HCT116 (cell line): Measurements from ENCODE around the gene SLC39A12. TPM values are rescaled to one million over a fixed set of nuclear protein-coding genes. Genes with fewer than 3 reads are reported as not detected.

Experiments
- ATAC-seq: fragments of 200-7000 bp; cut with Tn5 transposase; 2 replicates; pipeline ENCODE4 v1.9.1; 2020; ENCODE audit warnings: mild to moderate bottlenecking, moderate library complexity
- BruUV-seq: library from RNA; stranded (reverse); fragments of 400-500 nt; replicated peaks from 2 replicates; lab custom pipeline; 2021; lab: Mats Ljungman, UMichigan
- CTCF ChIA-PET: fragments of 300-600 bp; sonication (Branson Sonifier 250); formaldehyde crosslinking; loops from one replicate; lab custom pipeline; 2021; ENCODE audit warnings: antibody characterized with exemption; lab: Charles Lee
- POLR2A ChIA-PET: fragments of 300-600, 350-600 bp; sonication (Branson Sonifier 250); formaldehyde crosslinking; loops from one replicate; lab custom pipeline; 2021; ENCODE audit warnings: antibody characterized with exemption; lab: Charles Lee
- RAD21 ChIA-PET, 2 experiments: fragments of 300-600 bp; sonication (Branson Sonifier 250); formaldehyde crosslinking; loops; one replicate each; lab custom pipeline; 2023; ENCODE audit warnings: low total read pairs in 2 of 2; ENCODE audit not compliant: uncharacterized antibody in 2 of 2, unreplicated experiment in 2 of 2, low non-redundant PET in 1 of 2; lab: Charles Lee
- DNase-seq: peaks from one replicate; pipeline ENCODE4 v3.0.0-alpha.2; 2010; ENCODE audit warnings: low read depth, low spot score
- H2AFZ ChIP-seq: fragments of 200-600 bp; shearing (Covaris generic), sonication (generic); 2 replicates; pipeline ENCODE4 v1.6.1; 2017; ENCODE audit warnings: low read depth, mixed run types, mixed read lengths, antibody characterized with exemption, low read length; ENCODE audit not compliant: poor library complexity, severe bottlenecking
- H3K27ac ChIP-seq: 2 replicates; pipeline ENCODE4 v1.5.1; 2012; ENCODE audit warnings: low read depth, low read length
- H3K27me3 ChIP-seq: fragments of 200-600 bp; sonication (generic); 2 replicates; pipeline ENCODE4 v1.6.1; 2016; ENCODE audit warnings: mixed run types, low read length, mixed read lengths; ENCODE audit not compliant: insufficient read depth
- H3K36me3 ChIP-seq, 2 experiments: fragments of 200-500 bp in 1 of 2; fragments of 200-600 bp in 1 of 2; sonication (Bioruptor generic) in 1 of 2; sonication (generic) in 1 of 2; 2 replicates each; pipeline versions ENCODE4 v1.5.1 to v1.6.1; 2014 to 2016; ENCODE audit warnings: low read length in 2 of 2, inconsistent platforms in 1 of 2, mixed read lengths in 1 of 2, mixed run types in 1 of 2; ENCODE audit not compliant: insufficient read depth in 2 of 2, control insufficient read depth in 1 of 2
- H3K4me1 ChIP-seq, 2 experiments: fragments of 200-600 bp in 1 of 2; sonication (generic) in 1 of 2; 2 replicates each; pipeline versions ENCODE4 v1.5.1 to v1.6.1; 2012 to 2017; ENCODE audit warnings: low read length in 2 of 2, inconsistent platforms in 1 of 2, mild to moderate bottlenecking in 1 of 2, mixed read lengths in 1 of 2, mixed run types in 1 of 2, moderate library complexity in 1 of 2; ENCODE audit not compliant: insufficient read depth in 2 of 2, control insufficient read depth in 1 of 2
- H3K4me2 ChIP-seq: fragments of 200-600 bp; sonication (generic); 2 replicates; pipeline ENCODE4 v1.6.1; 2017; ENCODE audit warnings: mixed run types, low read length, mixed read lengths
- H3K4me3 ChIP-seq, 2 experiments: fragments of 200-600 bp in 1 of 2; sonication (generic) in 1 of 2; replicated peaks in 1 of 2; 2 replicates each; pipeline ENCODE4 v1.5.1; 2011 to 2016; ENCODE audit warnings: low read length in 2 of 2, control low read depth in 1 of 2, low read depth in 1 of 2, mild to moderate bottlenecking in 1 of 2, mixed read lengths in 1 of 2, mixed run types in 1 of 2
- H3K79me2 ChIP-seq: fragments of 200-600 bp; sonication (generic); 2 replicates; pipeline ENCODE4 v1.6.1; 2017; ENCODE audit warnings: mild to moderate bottlenecking, mixed run types, low read length, moderate library complexity, mixed read lengths; ENCODE audit not compliant: insufficient read depth
- H3K9ac ChIP-seq: fragments of 200-600 bp; sonication (generic); 2 replicates; pipeline ENCODE4 v1.6.1; 2016; ENCODE audit warnings: low read length, mixed read lengths
- H3K9me2 ChIP-seq: fragments of 200-600 bp; sonication (generic), shearing (Covaris generic); 2 replicates; pipeline ENCODE4 v1.6.1; 2017; ENCODE audit warnings: mixed run types, mild to moderate bottlenecking, moderate library complexity; ENCODE audit not compliant: insufficient read depth
- H3K9me3 ChIP-seq, 2 experiments: fragments of 200-500 bp in 1 of 2; fragments of 200-600 bp in 1 of 2; sonication (Bioruptor generic) in 1 of 2; sonication (generic) in 1 of 2; 2 replicates each; pipeline ENCODE4 v1.6.1; 2014 to 2017; ENCODE audit warnings: low read length in 2 of 2, mixed read lengths in 2 of 2, inconsistent platforms in 1 of 2, low read depth in 1 of 2, mild to moderate bottlenecking in 1 of 2, mixed run types in 1 of 2, moderate library complexity in 1 of 2; ENCODE audit not compliant: control insufficient read depth in 1 of 2, insufficient read depth in 1 of 2
- H4K20me1 ChIP-seq: fragments of 200-600 bp; sonication (generic), shearing (Covaris generic); 2 replicates; pipeline ENCODE4 v1.6.1; 2017; ENCODE audit warnings: mixed run types, mild to moderate bottlenecking, moderate library complexity; ENCODE audit not compliant: insufficient read depth
- CBX3 ChIP-seq: IDR thresholded peaks from 2 replicates; pipeline ENCODE4 v1.6.1; 2012; ENCODE audit warnings: low read depth
- EGR1 ChIP-seq: IDR thresholded peaks from 2 replicates; pipeline ENCODE4 v1.6.1; 2012; ENCODE audit warnings: low read depth
- EZH2 ChIP-seq: fragments of 200-600 bp; sonication (generic); IDR thresholded peaks from 2 replicates; pipeline ENCODE4 v1.6.1; 2017; ENCODE audit warnings: antibody characterized with exemption, mixed run types
- EZH2phosphoT487 ChIP-seq: fragments of 200-600 bp; IDR thresholded peaks from 2 replicates; pipeline ENCODE4 v1.6.1; 2018; ENCODE audit warnings: antibody characterized with exemption, borderline replicate concordance
- SIN3A ChIP-seq: IDR thresholded peaks from 2 replicates; pipeline ENCODE4 v1.6.1; 2012; ENCODE audit warnings: low read depth
- SP1 ChIP-seq: IDR thresholded peaks from 2 replicates; pipeline ENCODE4 v1.6.1; 2012; ENCODE audit warnings: low read depth
- SRF ChIP-seq: IDR thresholded peaks from 2 replicates; pipeline ENCODE4 v1.6.1; 2012; ENCODE audit warnings: low read depth
- TCF7L2 ChIP-seq: IDR thresholded peaks from 2 replicates; pipeline ENCODE4 v1.7.0; 2011; ENCODE audit warnings: borderline replicate concordance, inconsistent platforms; ENCODE audit not compliant: insufficient read depth, insufficient read length; ENCODE audit errors: extremely low read depth
- intact Hi-C: fragments of 100-400 bp; cut with micrococcal nuclease; formaldehyde crosslinking; loops from 2 replicates; pipeline ENCODE4 v1.10.0; 2022
- total RNA-seq: library from RNA; stranded (reverse); gene quantifications from one replicate; pipeline ENCODE4 v1.2.1, GENCODE V29; 2021; ENCODE audit not compliant: unreplicated experiment
- TF ChIP-seq, protein P1 (sequence below): IDR thresholded peaks from 2 replicates; pipeline ENCODE4 v1.6.1; 2012
- TF ChIP-seq, protein P2 (sequence below), 3 experiments: fragments of 200-600 bp in 1 of 3; sonication (generic) in 1 of 3; IDR thresholded peaks in 2 of 3; conservative IDR thresholded peaks in 1 of 3; 2 replicates each; pipeline ENCODE4 v1.5.1; 2012 to 2017; ENCODE audit warnings: low read depth in 2 of 3, low read length in 2 of 3, antibody characterized with exemption in 1 of 3, borderline replicate concordance in 1 of 3, control low read depth in 1 of 3, mild to moderate bottlenecking in 1 of 3, mixed read lengths in 1 of 3, mixed run types in 1 of 3, moderate library complexity in 1 of 3; ENCODE audit not compliant: insufficient read depth in 1 of 3
- TF ChIP-seq, protein P3 (sequence below): IDR thresholded peaks from 2 replicates; pipeline ENCODE4 v1.6.1; 2012; ENCODE audit warnings: low read depth

SLC39A12 gene
- total RNA-seq, 1 experiment from 2014 or later, result not detected

DNA sequence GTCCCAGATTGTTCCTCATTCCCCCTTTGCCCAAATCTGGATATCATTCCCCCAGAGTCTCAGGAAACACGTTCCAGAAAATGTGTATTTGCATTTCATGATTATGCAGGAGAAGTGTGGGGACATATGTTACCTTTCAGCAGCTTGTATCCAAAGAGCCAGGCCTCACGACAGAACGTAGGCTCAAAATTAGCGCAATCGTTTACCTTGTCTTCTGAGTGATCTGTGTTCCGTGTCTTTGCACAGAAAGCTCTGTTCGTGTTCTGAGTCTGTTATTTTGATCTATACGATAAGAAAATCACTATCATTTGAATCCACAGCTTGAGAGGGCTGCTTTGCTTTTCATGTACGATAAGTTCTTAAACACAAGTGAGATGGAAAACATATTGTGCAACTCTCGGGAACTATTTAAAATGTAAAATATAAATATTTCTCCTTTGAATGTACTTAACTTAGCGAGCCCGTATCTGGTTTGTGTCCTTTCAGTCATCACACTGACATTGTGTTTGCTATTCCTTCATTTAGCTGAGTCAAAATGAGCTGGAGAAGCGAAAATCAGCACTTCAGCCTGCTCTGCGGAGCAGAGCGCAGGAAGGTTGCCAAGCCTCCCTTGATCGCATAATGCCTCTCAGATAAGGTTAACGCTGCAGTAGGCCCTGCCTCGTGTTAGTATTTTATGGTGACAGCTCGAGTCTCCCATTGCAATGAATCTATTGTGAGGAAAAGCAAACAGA is 108.3 kb downstream of the SLC39A12 start:
- no peaks in the 10 kb centered on the region for H3K79me2 ChIP-seq
- TF ChIP-seq, protein P1, sequence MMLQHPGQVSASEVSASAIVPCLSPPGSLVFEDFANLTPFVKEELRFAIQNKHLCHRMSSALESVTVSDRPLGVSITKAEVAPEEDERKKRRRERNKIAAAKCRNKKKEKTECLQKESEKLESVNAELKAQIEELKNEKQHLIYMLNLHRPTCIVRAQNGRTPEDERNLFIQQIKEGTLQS, result no peak
- no peak for TF ChIP-seq EZH2
- ATAC-seq, result no peak
- H3K4me2 ChIP-seq, result no peak overlapping the region
- no peak overlapping the region for H3K9ac ChIP-seq
- DNase-seq, result no peak
- CTCF ChIA-PET, result no interaction called here
- BruUV-seq, result no TSS peak
- H3K9me2 ChIP-seq, result no peaks in the 10 kb centered on the region
- no peak overlapping the region for H2AFZ ChIP-seq
- intact Hi-C loops, result no loop called here
- H3K36me3 ChIP-seq, result no peaks in the 10 kb centered on the region
- POLR2A ChIA-PET, result no interaction called here
- H3K4me1 ChIP-seq, result no peaks in the 10 kb centered on the region
- H3K4me3 ChIP-seq, result no peak overlapping the region
- H3K27me3 ChIP-seq, result no peaks in the 10 kb centered on the region
- RAD21 ChIA-PET, result no interaction called here
- H4K20me1 ChIP-seq, result no peaks in the 10 kb centered on the region; the same call in 1 of the 2 replicates
- H3K9me3 ChIP-seq, result no peaks in the 10 kb centered on the region
- no peak overlapping the region for H3K27ac ChIP-seq

DNA sequence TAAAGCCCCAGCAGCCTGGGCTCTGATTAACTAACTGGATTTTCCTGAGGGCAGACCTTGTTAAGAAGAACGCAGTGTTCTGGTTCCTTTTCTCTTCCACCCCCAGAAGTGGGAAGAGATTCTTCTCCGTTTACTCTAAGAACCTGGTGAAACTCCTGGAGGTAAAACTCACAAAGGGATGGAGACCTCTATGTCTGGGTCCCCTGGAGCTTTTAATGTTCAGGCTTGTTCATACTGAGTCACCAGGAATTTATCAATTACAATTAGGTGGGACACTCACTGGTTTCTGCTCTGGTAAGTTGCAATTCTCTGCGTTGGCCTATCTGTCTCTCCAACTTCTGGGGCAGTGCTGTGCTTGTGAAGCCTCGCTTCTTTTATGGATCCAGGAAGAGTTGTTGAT is 115.2 kb downstream of the SLC39A12 start:
- no peaks in the 10 kb centered on the region for H3K9me3 ChIP-seq
- no peaks in the 10 kb centered on the region; the same call in 1 of the 2 replicates for H3K27me3 ChIP-seq
- no peak overlapping the region for H3K27ac ChIP-seq
- H3K9me2 ChIP-seq, result no peaks in the 10 kb centered on the region
- H3K4me3 ChIP-seq, result no peak overlapping the region
- no peaks in the 10 kb centered on the region for H3K79me2 ChIP-seq
- H2AFZ ChIP-seq, result no peak overlapping the region
- ChIA-PET CTCF (no interaction called here), RAD21 (no interaction called here), POLR2A (no interaction called here)
- H3K4me1 ChIP-seq, result 0 out of 4 replicates have a peak, but pooled peaks cover 0 to 6% of the 10 kb centered on the region in 2 experiments
- ATAC-seq (no peak), DNase-seq (no peak)
- no peaks in the 10 kb centered on the region for H4K20me1 ChIP-seq
- intact Hi-C loops, result no loop called here
- no peaks in the 10 kb centered on the region for H3K36me3 ChIP-seq
- no TSS peak for BruUV-seq
- H3K9ac ChIP-seq, result no peak overlapping the region
- no peak overlapping the region for H3K4me2 ChIP-seq
- TF ChIP-seq SIN3A (no peak), TCF7L2 (no peak), SP1 (no peak), SRF (no peak), EGR1 (no peak), CBX3 (no peak), EZH2phosphoT487 (no peak)
- TF ChIP-seq, protein P1, result no peak
- TF ChIP-seq, protein P2, sequence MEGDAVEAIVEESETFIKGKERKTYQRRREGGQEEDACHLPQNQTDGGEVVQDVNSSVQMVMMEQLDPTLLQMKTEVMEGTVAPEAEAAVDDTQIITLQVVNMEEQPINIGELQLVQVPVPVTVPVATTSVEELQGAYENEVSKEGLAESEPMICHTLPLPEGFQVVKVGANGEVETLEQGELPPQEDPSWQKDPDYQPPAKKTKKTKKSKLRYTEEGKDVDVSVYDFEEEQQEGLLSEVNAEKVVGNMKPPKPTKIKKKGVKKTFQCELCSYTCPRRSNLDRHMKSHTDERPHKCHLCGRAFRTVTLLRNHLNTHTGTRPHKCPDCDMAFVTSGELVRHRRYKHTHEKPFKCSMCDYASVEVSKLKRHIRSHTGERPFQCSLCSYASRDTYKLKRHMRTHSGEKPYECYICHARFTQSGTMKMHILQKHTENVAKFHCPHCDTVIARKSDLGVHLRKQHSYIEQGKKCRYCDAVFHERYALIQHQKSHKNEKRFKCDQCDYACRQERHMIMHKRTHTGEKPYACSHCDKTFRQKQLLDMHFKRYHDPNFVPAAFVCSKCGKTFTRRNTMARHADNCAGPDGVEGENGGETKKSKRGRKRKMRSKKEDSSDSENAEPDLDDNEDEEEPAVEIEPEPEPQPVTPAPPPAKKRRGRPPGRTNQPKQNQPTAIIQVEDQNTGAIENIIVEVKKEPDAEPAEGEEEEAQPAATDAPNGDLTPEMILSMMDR (IDR thresholded peaks at IDR 0.05 in 2 of 3, conservative IDR thresholded peaks at IDR 0.05 in 1 of 3; ENCODE audit: borderline replicate concordance in 1 of 3, insufficient read depth in 1 of 3, low read depth in 2 of 3, low read length in 2 of 3), result no peak
- TF ChIP-seq, protein P3, sequence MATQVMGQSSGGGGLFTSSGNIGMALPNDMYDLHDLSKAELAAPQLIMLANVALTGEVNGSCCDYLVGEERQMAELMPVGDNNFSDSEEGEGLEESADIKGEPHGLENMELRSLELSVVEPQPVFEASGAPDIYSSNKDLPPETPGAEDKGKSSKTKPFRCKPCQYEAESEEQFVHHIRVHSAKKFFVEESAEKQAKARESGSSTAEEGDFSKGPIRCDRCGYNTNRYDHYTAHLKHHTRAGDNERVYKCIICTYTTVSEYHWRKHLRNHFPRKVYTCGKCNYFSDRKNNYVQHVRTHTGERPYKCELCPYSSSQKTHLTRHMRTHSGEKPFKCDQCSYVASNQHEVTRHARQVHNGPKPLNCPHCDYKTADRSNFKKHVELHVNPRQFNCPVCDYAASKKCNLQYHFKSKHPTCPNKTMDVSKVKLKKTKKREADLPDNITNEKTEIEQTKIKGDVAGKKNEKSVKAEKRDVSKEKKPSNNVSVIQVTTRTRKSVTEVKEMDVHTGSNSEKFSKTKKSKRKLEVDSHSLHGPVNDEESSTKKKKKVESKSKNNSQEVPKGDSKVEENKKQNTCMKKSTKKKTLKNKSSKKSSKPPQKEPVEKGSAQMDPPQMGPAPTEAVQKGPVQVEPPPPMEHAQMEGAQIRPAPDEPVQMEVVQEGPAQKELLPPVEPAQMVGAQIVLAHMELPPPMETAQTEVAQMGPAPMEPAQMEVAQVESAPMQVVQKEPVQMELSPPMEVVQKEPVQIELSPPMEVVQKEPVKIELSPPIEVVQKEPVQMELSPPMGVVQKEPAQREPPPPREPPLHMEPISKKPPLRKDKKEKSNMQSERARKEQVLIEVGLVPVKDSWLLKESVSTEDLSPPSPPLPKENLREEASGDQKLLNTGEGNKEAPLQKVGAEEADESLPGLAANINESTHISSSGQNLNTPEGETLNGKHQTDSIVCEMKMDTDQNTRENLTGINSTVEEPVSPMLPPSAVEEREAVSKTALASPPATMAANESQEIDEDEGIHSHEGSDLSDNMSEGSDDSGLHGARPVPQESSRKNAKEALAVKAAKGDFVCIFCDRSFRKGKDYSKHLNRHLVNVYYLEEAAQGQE, result no peak
